SK-N-SH treated with all-trans-retinoic acid at 6 μM for 48 hours (cell line): ENCODE data around the gene MAPKBP1.

Source experiments
- ARNTL ChIP-seq: fragments of 450-650 bp; formaldehyde crosslinking; IDR thresholded peaks from 2 replicates; pipeline ENCODE4 v1.5.0; 2020; ENCODE audit warnings: low read depth, mild to moderate bottlenecking, moderate library complexity, borderline replicate concordance
- BACH2 ChIP-seq: fragments of 250-450 bp; sonication (Bioruptor Pico); IDR thresholded peaks from 2 replicates; pipeline ENCODE4 v1.9.0; 2021; ENCODE audit warnings: mild to moderate bottlenecking, borderline replicate concordance
- CSDC2 ChIP-seq: fragments of 250-450 bp; sonication (Bioruptor Pico); IDR thresholded peaks from 2 replicates; pipeline ENCODE4 v1.5.0; 2020; ENCODE audit warnings: mild to moderate bottlenecking, moderate library complexity
- GLIS3 ChIP-seq: fragments of 250-450 bp; sonication (Bioruptor Pico); IDR thresholded peaks from 2 replicates; pipeline ENCODE4 v1.5.0; 2020; ENCODE audit warnings: mild to moderate bottlenecking, moderate library complexity
- PPARA ChIP-seq: fragments of 250-450 bp; sonication (Bioruptor Pico); IDR thresholded peaks from 2 replicates; pipeline ENCODE4 v1.5.0; 2020; ENCODE audit warnings: mild to moderate bottlenecking, borderline replicate concordance
- RARB ChIP-seq: fragments of 250-450 bp; sonication (Bioruptor Pico); IDR thresholded peaks from 2 replicates; pipeline ENCODE4 v1.8.0; 2021; ENCODE audit warnings: mild to moderate bottlenecking, moderate library complexity
- SNAI2 ChIP-seq: fragments of 250-450 bp; sonication (Bioruptor Pico); IDR thresholded peaks from 2 replicates; pipeline ENCODE4 v1.5.0; 2020; ENCODE audit warnings: mild to moderate bottlenecking, moderate library complexity
- TCF4 ChIP-seq: fragments of 250-450 bp; sonication (Bioruptor Pico); IDR thresholded peaks from 2 replicates; pipeline ENCODE4 v1.8.0; 2021; ENCODE audit warnings: mild to moderate bottlenecking, moderate library complexity, borderline replicate concordance
- ZC3H10 ChIP-seq: fragments of 250-450 bp; sonication (Bioruptor Pico); IDR thresholded peaks from 2 replicates; pipeline ENCODE4 v1.5.1; 2021; ENCODE audit warnings: mild to moderate bottlenecking, moderate library complexity
- ZFP3 ChIP-seq: fragments of 250-450 bp; sonication (Bioruptor Pico); IDR thresholded peaks from 2 replicates; pipeline ENCODE4 v1.5.0; 2020; ENCODE audit warnings: mild to moderate bottlenecking, moderate library complexity
- ZFP30 ChIP-seq: fragments of 450-650 bp; formaldehyde crosslinking; IDR thresholded peaks from 2 replicates; pipeline ENCODE4 v1.5.0; 2022; ENCODE audit warnings: mild to moderate bottlenecking, moderate library complexity
- TF ChIP-seq, protein P1 (sequence below): fragments of 250-450 bp; sonication (Bioruptor Pico); IDR thresholded peaks from 2 replicates; pipeline ENCODE4 v1.5.1; 2020; ENCODE audit warnings: low read depth, mild to moderate bottlenecking, moderate library complexity
- TF ChIP-seq, protein P2 (sequence below): fragments of 250-450 bp; sonication (Bioruptor Pico); IDR thresholded peaks from 2 replicates; pipeline ENCODE4 v1.8.0; 2020; ENCODE audit warnings: mild to moderate bottlenecking, moderate library complexity, borderline replicate concordance
- TF ChIP-seq, protein P3 (sequence below): fragments of 250-450 bp; sonication (Bioruptor Pico); IDR thresholded peaks from 2 replicates; pipeline ENCODE4 v1.5.1; 2021; ENCODE audit warnings: mild to moderate bottlenecking, moderate library complexity

DNA sequence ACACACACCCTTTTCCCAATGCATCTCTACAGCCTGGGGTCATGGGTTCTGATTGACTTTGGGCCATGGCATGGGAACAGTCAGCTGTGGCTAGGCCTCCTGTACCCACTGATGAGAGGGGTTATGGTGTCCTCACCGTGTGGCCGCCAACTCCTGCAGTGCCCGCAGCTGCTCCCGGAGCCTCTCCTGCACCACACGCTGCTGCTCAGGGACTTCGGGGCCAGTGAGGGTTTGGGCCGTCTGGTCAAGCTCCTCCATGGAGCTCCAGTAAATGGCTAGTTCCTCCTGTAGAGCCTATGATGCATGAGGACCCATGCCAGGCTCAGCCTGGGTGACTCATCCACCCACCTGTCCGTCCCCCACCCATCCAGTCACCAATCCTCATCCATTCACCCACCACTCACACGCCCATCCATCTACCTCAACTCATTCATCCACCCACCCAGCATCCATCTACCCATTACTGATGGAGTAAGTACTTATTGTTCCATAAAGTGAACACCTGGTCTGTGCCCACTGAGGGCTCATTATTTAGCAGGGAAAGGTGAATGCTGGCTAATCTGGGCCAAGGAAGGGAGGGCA lies 98.0 kb downstream of the MAPKBP1 start:
- TF ChIP-seq SNAI2 (no peak), RARB (no peak), PPARA (CRISPR knock-in tag) (no peak), ZFP30 (no peak), ARNTL (CRISPR knock-in tag) (no peak), CSDC2 (no peak), ZC3H10 (CRISPR knock-in tag) (no peak), GLIS3 (CRISPR knock-in tag) (no peak), BACH2 (CRISPR knock-in tag) (no peak), ZFP3 (CRISPR knock-in tag) (no peak), TCF4 (CRISPR knock-in tag) (no peak)
- TF ChIP-seq, protein P1, sequence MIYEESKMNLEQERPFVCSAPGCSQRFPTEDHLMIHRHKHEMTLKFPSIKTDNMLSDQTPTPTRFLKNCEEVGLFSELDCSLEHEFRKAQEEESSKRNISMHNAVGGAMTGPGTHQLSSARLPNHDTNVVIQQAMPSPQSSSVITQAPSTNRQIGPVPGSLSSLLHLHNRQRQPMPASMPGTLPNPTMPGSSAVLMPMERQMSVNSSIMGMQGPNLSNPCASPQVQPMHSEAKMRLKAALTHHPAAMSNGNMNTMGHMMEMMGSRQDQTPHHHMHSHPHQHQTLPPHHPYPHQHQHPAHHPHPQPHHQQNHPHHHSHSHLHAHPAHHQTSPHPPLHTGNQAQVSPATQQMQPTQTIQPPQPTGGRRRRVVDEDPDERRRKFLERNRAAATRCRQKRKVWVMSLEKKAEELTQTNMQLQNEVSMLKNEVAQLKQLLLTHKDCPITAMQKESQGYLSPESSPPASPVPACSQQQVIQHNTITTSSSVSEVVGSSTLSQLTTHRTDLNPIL (CRISPR knock-in tag): no peak
- TF ChIP-seq, protein P2, sequence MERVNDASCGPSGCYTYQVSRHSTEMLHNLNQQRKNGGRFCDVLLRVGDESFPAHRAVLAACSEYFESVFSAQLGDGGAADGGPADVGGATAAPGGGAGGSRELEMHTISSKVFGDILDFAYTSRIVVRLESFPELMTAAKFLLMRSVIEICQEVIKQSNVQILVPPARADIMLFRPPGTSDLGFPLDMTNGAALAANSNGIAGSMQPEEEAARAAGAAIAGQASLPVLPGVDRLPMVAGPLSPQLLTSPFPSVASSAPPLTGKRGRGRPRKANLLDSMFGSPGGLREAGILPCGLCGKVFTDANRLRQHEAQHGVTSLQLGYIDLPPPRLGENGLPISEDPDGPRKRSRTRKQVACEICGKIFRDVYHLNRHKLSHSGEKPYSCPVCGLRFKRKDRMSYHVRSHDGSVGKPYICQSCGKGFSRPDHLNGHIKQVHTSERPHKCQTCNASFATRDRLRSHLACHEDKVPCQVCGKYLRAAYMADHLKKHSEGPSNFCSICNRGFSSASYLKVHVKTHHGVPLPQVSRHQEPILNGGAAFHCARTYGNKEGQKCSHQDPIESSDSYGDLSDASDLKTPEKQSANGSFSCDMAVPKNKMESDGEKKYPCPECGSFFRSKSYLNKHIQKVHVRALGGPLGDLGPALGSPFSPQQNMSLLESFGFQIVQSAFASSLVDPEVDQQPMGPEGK: no peak
- TF ChIP-seq, protein P3, sequence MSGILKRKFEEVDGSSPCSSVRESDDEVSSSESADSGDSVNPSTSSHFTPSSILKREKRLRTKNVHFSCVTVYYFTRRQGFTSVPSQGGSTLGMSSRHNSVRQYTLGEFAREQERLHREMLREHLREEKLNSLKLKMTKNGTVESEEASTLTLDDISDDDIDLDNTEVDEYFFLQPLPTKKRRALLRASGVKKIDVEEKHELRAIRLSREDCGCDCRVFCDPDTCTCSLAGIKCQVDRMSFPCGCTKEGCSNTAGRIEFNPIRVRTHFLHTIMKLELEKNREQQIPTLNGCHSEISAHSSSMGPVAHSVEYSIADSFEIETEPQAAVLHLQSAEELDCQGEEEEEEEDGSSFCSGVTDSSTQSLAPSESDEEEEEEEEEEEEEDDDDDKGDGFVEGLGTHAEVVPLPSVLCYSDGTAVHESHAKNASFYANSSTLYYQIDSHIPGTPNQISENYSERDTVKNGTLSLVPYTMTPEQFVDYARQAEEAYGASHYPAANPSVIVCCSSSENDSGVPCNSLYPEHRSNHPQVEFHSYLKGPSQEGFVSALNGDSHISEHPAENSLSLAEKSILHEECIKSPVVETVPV (CRISPR knock-in tag): no peak
